Glutamatergic neuron (in vitro differentiated cells): ENCODE results near the gene ANKH. TPM values are rescaled to one million over a fixed set of nuclear protein-coding genes. Genes with fewer than 3 reads are reported as not detected.
A peak's percentile ranks its signal among the peaks of the same experiment; 100 is the strongest.

ENCODE experiments used
- DNase-seq: peaks from one replicate; pipeline ENCODE4 v3.0.0; 2022
- H3K27ac Mint-ChIP-seq: one replicate; pipeline ENCODE4 v1.8.0; 2020; ENCODE audit warnings: mild to moderate bottlenecking, mixed read lengths, inconsistent platforms; ENCODE audit not compliant: unreplicated experiment
- H3K27me3 Mint-ChIP-seq: one replicate; pipeline ENCODE4 v1.8.0; 2020; ENCODE audit warnings: mild to moderate bottlenecking, moderate library complexity, mixed read lengths, inconsistent platforms; ENCODE audit not compliant: unreplicated experiment
- H3K36me3 Mint-ChIP-seq: one replicate; pipeline ENCODE4 v1.8.0; 2020; ENCODE audit warnings: mild to moderate bottlenecking, mixed read lengths, inconsistent platforms; ENCODE audit not compliant: unreplicated experiment
- H3K4me1 Mint-ChIP-seq: one replicate; pipeline ENCODE4 v1.8.0; 2020; ENCODE audit warnings: mild to moderate bottlenecking, low read depth, mixed read lengths, inconsistent platforms; ENCODE audit not compliant: unreplicated experiment
- H3K4me3 Mint-ChIP-seq: one replicate; pipeline ENCODE4 v1.8.0; 2020; ENCODE audit warnings: mild to moderate bottlenecking, mixed read lengths, inconsistent platforms; ENCODE audit not compliant: unreplicated experiment
- H3K9me3 Mint-ChIP-seq: one replicate; pipeline ENCODE4 v1.8.0; 2020; ENCODE audit warnings: mild to moderate bottlenecking, moderate library complexity, mixed read lengths, inconsistent platforms; ENCODE audit not compliant: unreplicated experiment
- CTCF ChIP-seq: fragments of 200-600 bp; sonication (generic); IDR thresholded peaks from one replicate; pipeline ENCODE4 v1.5.0; 2021; ENCODE audit not compliant: partially characterized antibody, unreplicated experiment
- total RNA-seq: library from RNA; stranded (reverse); fragmentation: NEBNext Ultra II Directional; extraction: Animal tissue kit (Norgen Biotek cat#: 25700); gene quantifications from one replicate; pipeline ENCODE4 v1.2.1, GENCODE V29; 2021; ENCODE audit not compliant: unreplicated experiment

The ANKH gene
- total RNA-seq, 1 donor from 2014 or later: 83.3 TPM

- TF ChIP-seq CTCF: no peak
- Mint-ChIP-seq H3K27ac (no peak overlapping the region), H3K36me3 (no peaks in the 10 kb centered on the region), H3K4me3 (peak overlapping the region; percentile 95), H3K4me1 (peaks cover 19% of the 10 kb centered on the region), H3K9me3 (peaks cover 6% of the 10 kb centered on the region), H3K27me3 (peaks cover 10% of the 10 kb centered on the region)
- DNase-seq: no peak
Measured at GRCh38 chr5:14869668-14870164, 1.9 kb downstream of the ANKH start.

GRCh38 chr5:14869233-14869632, 2.3 kb downstream of the ANKH start:
- no peak for TF ChIP-seq CTCF
- no peak for DNase-seq
- H3K27me3 Mint-ChIP-seq: peaks cover 10% of the 10 kb centered on the region
- H3K4me3 Mint-ChIP-seq: peak overlapping the region; percentile 95
- H3K4me1 Mint-ChIP-seq: peaks cover 19% of the 10 kb centered on the region
- no peak overlapping the region for H3K27ac Mint-ChIP-seq
- H3K9me3 Mint-ChIP-seq: peaks cover 5% of the 10 kb centered on the region
- H3K36me3 Mint-ChIP-seq: no peaks in the 10 kb centered on the region

GRCh38 chr5:14868771-14869170, 2.8 kb downstream of the ANKH start:
- H3K36me3 Mint-ChIP-seq: no peaks in the 10 kb centered on the region
- DNase-seq: no peak
- H3K4me1 Mint-ChIP-seq: peaks cover 19% of the 10 kb centered on the region
- H3K9me3 Mint-ChIP-seq: peaks cover 4% of the 10 kb centered on the region
- H3K27me3 Mint-ChIP-seq: peaks cover 10% of the 10 kb centered on the region
- H3K27ac Mint-ChIP-seq: no peak overlapping the region
- no peak for TF ChIP-seq CTCF
- H3K4me3 Mint-ChIP-seq: peak overlapping the region; percentile 95

- Mint-ChIP-seq H3K36me3 (no peaks in the 10 kb centered on the region), H3K27ac (no peak overlapping the region)
Measured at GRCh38 chr5:14864181-14864812, 7.3 kb downstream of the ANKH start.

More at GRCh38 chr5:14864181-14864812, 7.3 kb downstream of the ANKH start:
- Mint-ChIP-seq H3K27me3 (no peaks in the 10 kb centered on the region), H3K9me3 (no peaks in the 10 kb centered on the region), H3K4me3 (no peak overlapping the region), H3K4me1 (peaks cover 12% of the 10 kb centered on the region)
- DNase-seq: no peak
- TF ChIP-seq CTCF: no peak
